Neural cell (in vitro differentiated cells): ENCODE results near the gene PLA2G2D. TPM values are rescaled to one million over a fixed set of nuclear protein-coding genes. Genes with fewer than 3 reads are reported as not detected.

Experiments
- H2AFZ ChIP-seq: fragments of 200-600, 300-800 bp; sonication (generic), shearing (Covaris generic); 2 replicates; pipeline ENCODE4 v1.6.0; 2014; ENCODE audit warnings: low read depth, mild to moderate bottlenecking, antibody characterized with exemption, low read length, moderate library complexity
- H3F3A ChIP-seq: fragments of 200-600 bp; shearing (Covaris generic); 2 replicates; pipeline ENCODE4 v1.6.1; 2016; ENCODE audit warnings: mild to moderate bottlenecking, moderate library complexity, mixed read lengths, antibody characterized with exemption, low read length; ENCODE audit not compliant: insufficient read depth, poor library complexity, severe bottlenecking
- H3K27ac ChIP-seq: fragments of 200-600, 300-800 bp; sonication (generic), shearing (Covaris generic); 2 replicates; pipeline ENCODE4 v1.5.1; 2014; ENCODE audit warnings: mild to moderate bottlenecking, low read length, moderate library complexity
- H3K27me3 ChIP-seq: fragments of 300-800, 200-600 bp; sonication (generic), shearing (Covaris generic); 2 replicates; pipeline ENCODE4 v1.6.0; 2014; ENCODE audit warnings: mild to moderate bottlenecking, low read depth, low read length, moderate library complexity; ENCODE audit not compliant: insufficient read depth
- H3K36me3 ChIP-seq: fragments of 300-800, 200-600 bp; sonication (generic), shearing (Covaris generic); 2 replicates; pipeline ENCODE4 v1.5.1; 2014; ENCODE audit warnings: mild to moderate bottlenecking, antibody characterized with exemption, low read length, moderate library complexity; ENCODE audit not compliant: insufficient read depth
- H3K4me2 ChIP-seq: fragments of 300-800, 200-600 bp; sonication (generic), shearing (Covaris generic); 2 replicates; pipeline ENCODE4 v1.6.0; 2014; ENCODE audit warnings: mild to moderate bottlenecking, low read length
- H3K4me3 ChIP-seq: fragments of 300-800, 200-600 bp; sonication (generic), shearing (Covaris generic); 2 replicates; pipeline ENCODE4 v1.5.1; 2014; ENCODE audit warnings: mild to moderate bottlenecking, low read length, moderate library complexity
- H3K79me2 ChIP-seq: fragments of 200-600 bp; shearing (Covaris generic); replicated peaks from 2 replicates; pipeline ENCODE4 v1.6.0; 2014; ENCODE audit warnings: mild to moderate bottlenecking, low read length, moderate library complexity; ENCODE audit not compliant: insufficient read depth
- H3K9ac ChIP-seq: fragments of 300-800, 200-600 bp; sonication (generic), shearing (Covaris generic); 2 replicates; pipeline ENCODE4 v1.6.1; 2016; ENCODE audit warnings: mild to moderate bottlenecking, low read length, mixed read lengths
- H3K9me2 ChIP-seq: fragments of 200-600 bp; shearing (Covaris generic); 2 replicates; pipeline ENCODE4 v1.6.1; 2016; ENCODE audit warnings: mild to moderate bottlenecking, low read length, mixed read lengths; ENCODE audit not compliant: insufficient read depth
- H3K9me3 ChIP-seq: fragments of 200-600, 300-800 bp; sonication (generic), shearing (Covaris generic); 2 replicates; pipeline ENCODE4 v1.6.1; 2016; ENCODE audit warnings: mild to moderate bottlenecking, mixed run types, low read length, moderate library complexity, mixed read lengths
- H4K20me1 ChIP-seq: fragments of 200-600 bp; shearing (Covaris generic); 2 replicates; pipeline ENCODE4 v1.6.1; 2016; ENCODE audit warnings: mild to moderate bottlenecking, mixed run types; ENCODE audit not compliant: insufficient read depth
- CTCF ChIP-seq: fragments of 450-650 bp; IDR thresholded peaks from 2 replicates; pipeline ENCODE4 v1.5.1; 2014; ENCODE audit warnings: antibody characterized with exemption, mild to moderate bottlenecking, moderate library complexity; ENCODE audit not compliant: poor library complexity, severe bottlenecking
- EP300 ChIP-seq: fragments of 450-650 bp; conservative IDR thresholded peaks from 2 replicates; pipeline ENCODE4 v1.6.1; 2014; ENCODE audit warnings: antibody characterized with exemption, mild to moderate bottlenecking, moderate library complexity; ENCODE audit not compliant: poor library complexity, severe bottlenecking
- EZH2 ChIP-seq: fragments of 200-600, 300-800 bp; shearing (Covaris generic), sonication (generic); IDR thresholded peaks from 2 replicates; pipeline ENCODE4 v1.6.1; 2014; ENCODE audit warnings: antibody characterized with exemption, low read length, borderline replicate concordance, mild to moderate bottlenecking; ENCODE audit not compliant: insufficient read depth, poor library complexity, severe bottlenecking
- MXI1 ChIP-seq: fragments of 450-650 bp; conservative IDR thresholded peaks from 2 replicates; pipeline ENCODE4 v1.6.1; 2014; ENCODE audit warnings: antibody characterized with exemption, mild to moderate bottlenecking; ENCODE audit not compliant: poor library complexity, severe bottlenecking
- POLR2AphosphoS5 ChIP-seq: IDR thresholded peaks from 2 replicates; pipeline ENCODE4 v1.6.1; 2012
- RAD21 ChIP-seq: fragments of 450-650 bp; conservative IDR thresholded peaks from 2 replicates; pipeline ENCODE4 v1.6.1; 2014; ENCODE audit warnings: antibody characterized with exemption, mild to moderate bottlenecking, moderate library complexity
- REST ChIP-seq: IDR thresholded peaks from 2 replicates; pipeline ENCODE4 v1.6.1; 2012; ENCODE audit warnings: borderline replicate concordance
- SMC3 ChIP-seq: fragments of 450-650 bp; conservative IDR thresholded peaks from 2 replicates; pipeline ENCODE4 v1.6.1; 2014; ENCODE audit warnings: antibody characterized with exemption, mild to moderate bottlenecking, moderate library complexity; ENCODE audit not compliant: poor library complexity
- TAF1 ChIP-seq: IDR thresholded peaks from 2 replicates; pipeline ENCODE4 v1.6.1; 2012; ENCODE audit warnings: low read depth
- polyA plus RNA-seq: library from polyadenylated mRNA; depleted of rRNA; stranded (reverse); fragments of >200 nt; gene quantifications from 2 replicates; pipeline ENCODE4 v1.2.3, GENCODE V29; 2014

Gene PLA2G2D
- polyA plus RNA-seq, 1 donor from 2014 or later = not detected

- Histone ChIP-seq H3K9me3 (no peaks in the 10 kb centered on the region), H3K27ac (no peak overlapping the region), H3K4me3 (no peak overlapping the region), H3K79me2 (no peaks in the 10 kb centered on the region), H3K9me2 (no peaks in the 10 kb centered on the region), H3K9ac (no peak overlapping the region), H3K4me2 (no peak overlapping the region), H4K20me1 (no peaks in the 10 kb centered on the region), H2AFZ (no peak overlapping the region), H3F3A (no peaks in the 10 kb centered on the region), H3K36me3 (no peaks in the 10 kb centered on the region), H3K27me3 (no peaks in the 10 kb centered on the region)
- TF ChIP-seq TAF1 (no peak), SMC3 (no peak), POLR2AphosphoS5 (no peak), MXI1 (no peak), EP300 (no peak), RAD21 (no peak), EZH2 (no peak), REST (no peak), CTCF (no peak)
These were observed 12.0 kb downstream of the PLA2G2D start for GRCh38 chr1:20107351-20107750.

- TF ChIP-seq CTCF (no peak), RAD21 (no peak), MXI1 (no peak), REST (no peak), POLR2AphosphoS5 (no peak), EP300 (no peak), EZH2 (no peak), SMC3 (no peak), TAF1 (no peak)
- H3K27me3 ChIP-seq = no peaks in the 10 kb centered on the region
- no peak overlapping the region for H2AFZ ChIP-seq
- H3K9me3 ChIP-seq = no peaks in the 10 kb centered on the region
- no peak overlapping the region for H3K9ac ChIP-seq
- no peaks in the 10 kb centered on the region for H4K20me1 ChIP-seq
- H3K79me2 ChIP-seq = no peaks in the 10 kb centered on the region
- no peak overlapping the region for H3K27ac ChIP-seq
- no peaks in the 10 kb centered on the region for H3F3A ChIP-seq
- H3K9me2 ChIP-seq = no peaks in the 10 kb centered on the region
- H3K4me2 ChIP-seq = no peak overlapping the region
- H3K36me3 ChIP-seq = no peaks in the 10 kb centered on the region
- no peak overlapping the region for H3K4me3 ChIP-seq
These were observed 13.5 kb downstream of the PLA2G2D start for GRCh38 chr1:20105856-20106255.
